ENCODE results near the gene ALDOC. TPM values are rescaled to one million over a fixed set of nuclear protein-coding genes. Genes with fewer than 3 reads are reported as not detected.

Gene ALDOC
- total RNA-seq, 2 donors from 2014 or later, result 43.3 to 43.7 TPM

Other genes with a start within 250 kb of the ALDOC start
- gene IFT20, start 241.4 kb downstream of the ALDOC start, total RNA-seq, result 10 to 100 TPM; 37.4 to 38.4 TPM
- 10 to 100 TPM; 43.3 to 66.1 TPM for gene TNFAIP1, start 241.1 kb downstream of the ALDOC start, total RNA-seq
- 10 to 100 TPM; 54.9 to 68.2 TPM for gene POLDIP2, start 219.4 kb downstream of the ALDOC start, total RNA-seq
- not detected for gene SEBOX, start 211.7 kb downstream of the ALDOC start, total RNA-seq
- gene VTN, start 206.6 kb downstream of the ALDOC start, total RNA-seq, result 1 to 10 TPM; 1.1 to 3.1 TPM
- gene SARM1, start 205.2 kb downstream of the ALDOC start, total RNA-seq, result 10 to 100 TPM; 19.5 to 24.1 TPM
- 10 to 100 TPM; 11.9 to 29.2 TPM for gene SLC46A1, start 170.7 kb downstream of the ALDOC start, total RNA-seq
- gene SLC13A2, start 103.3 kb downstream of the ALDOC start, total RNA-seq, result not detected
- not detected for gene FOXN1, start 70.5 kb downstream of the ALDOC start, total RNA-seq
- gene UNC119, start 24.3 kb downstream of the ALDOC start, total RNA-seq, result 10 to 100 TPM; 27.8 to 34.9 TPM
- 10 to 100 TPM; 39.1 to 63.1 TPM for gene PIGS, start 5.4 kb downstream of the ALDOC start, total RNA-seq
- 1 to 10 TPM; 1.6 to 5.9 TPM for gene SPAG5, start 22.1 kb upstream of the ALDOC start, total RNA-seq
- gene RSKR, start 37.3 kb upstream of the ALDOC start, total RNA-seq, result 10 to 100 TPM in 1 of 2 donors, 1 to 10 TPM in 1; 8.0 to 11.8 TPM
- 100 to 1,000 TPM; 125 to 139 TPM for gene BLTP2, start 68.3 kb upstream of the ALDOC start, total RNA-seq
- gene SDF2, start 85.0 kb upstream of the ALDOC start, total RNA-seq, result 10 to 100 TPM; 52.3 to 53.1 TPM
- 100 to 1,000 TPM in 1 of 2 donors, 10 to 100 TPM in 1; 45.6 to 133 TPM for gene SUPT6H, start 85.3 kb upstream of the ALDOC start, total RNA-seq
- gene PROCA1, start 135.0 kb upstream of the ALDOC start, total RNA-seq, result 1 to 10 TPM; 1.1 to 1.8 TPM
- 100 to 1,000 TPM; 288 to 381 TPM for gene RAB34, start 141.0 kb upstream of the ALDOC start, total RNA-seq
- gene RPL23A, start 143.1 kb upstream of the ALDOC start, total RNA-seq, result 100 to 1,000 TPM; 279 to 387 TPM
- gene TLCD1, start 149.3 kb upstream of the ALDOC start, total RNA-seq, result 1 to 10 TPM in 1 of 2 donors, not detected in 1; 1.9 TPM
- gene NEK8, start 151.9 kb upstream of the ALDOC start, total RNA-seq, result 1 to 10 TPM; 1.5 to 2.2 TPM
- gene TRAF4, start 167.1 kb upstream of the ALDOC start, total RNA-seq, result 10 to 100 TPM in 1 of 2 donors, 1 to 10 TPM in 1; 9.9 to 22.4 TPM